Spleen (tissue), 11 donors: ENCODE measurements around the gene RPL38. TPM values are rescaled to one million over a fixed set of nuclear protein-coding genes. Genes with fewer than 3 reads are reported as not detected.
"Not testable (repeated sequence)": the region's sequence is repeated elsewhere in the genome, so short reads cannot be mapped to it uniquely, and the experiment has no call there.

ENCODE experiments used
- DNase-seq: peaks from one replicate; pipeline ENCODE4 v3.0.0-alpha.2; 2020
- H3K27ac ChIP-seq, 8 donors: fragments of 200-600 bp; sonication (generic) in 7 of 8; 1 replicate in 4 of 8; 2 replicates in 4 of 8; pipeline versions ENCODE4 v1.5.0 to v1.8.0; 2016 to 2021; ENCODE audit warnings: inconsistent platforms in 4 of 8, mild to moderate bottlenecking in 4 of 8, moderate library complexity in 1 of 8
- H3K27me3 ChIP-seq, 7 donors: fragments of 200-600 bp; sonication (generic) in 6 of 7; replicated peaks in 1 of 7; 1 replicate in 4 of 7; 2 replicates in 3 of 7; pipeline versions ENCODE4 v1.5.0 to v1.8.0; 2016 to 2021; ENCODE audit warnings: inconsistent platforms in 3 of 7, mild to moderate bottlenecking in 1 of 7
- H3K36me3 ChIP-seq, 6 donors: fragments of 200-600 bp; sonication (generic) in 5 of 6; 1 replicate in 4 of 6; 2 replicates in 2 of 6; pipeline versions ENCODE4 v1.5.0 to v1.8.0; 2016 to 2021; ENCODE audit warnings: inconsistent platforms in 2 of 6
- H3K4me1 ChIP-seq, 6 donors: fragments of 200-600 bp; sonication (generic) in 5 of 6; 1 replicate in 3 of 6; 2 replicates in 3 of 6; pipeline versions ENCODE4 v1.5.0 to v1.8.0; 2016 to 2021; ENCODE audit warnings: inconsistent platforms in 3 of 6
- H3K4me3 ChIP-seq, 8 donors: fragments of 200-600 bp; sonication (generic) in 7 of 8; 1 replicate in 4 of 8; 2 replicates in 4 of 8; pipeline versions ENCODE4 v1.5.0 to v1.8.0; 2016 to 2021; ENCODE audit warnings: inconsistent platforms in 4 of 8, mild to moderate bottlenecking in 4 of 8, moderate library complexity in 2 of 8
- H3K9me3 ChIP-seq, 8 donors: fragments of 200-600 bp; sonication (generic) in 7 of 8; 1 replicate in 4 of 8; 2 replicates in 4 of 8; pipeline versions ENCODE4 v1.5.0 to v1.8.0; 2016 to 2021; ENCODE audit warnings: inconsistent platforms in 4 of 8
- CTCF ChIP-seq, 11 experiments: fragments of 200-600 bp in 7 of 11; fragments of 450-650 bp in 4 of 11; sonication (generic) in 4 of 11; IDR thresholded peaks in 8 of 11; conservative IDR thresholded peaks in 3 of 11; 1 replicate in 7 of 11; 2 replicates in 4 of 11; pipeline versions ENCODE4 v1.4.0 to v1.8.0; 2016 to 2021; ENCODE audit warnings: antibody characterized with exemption in 11 of 11, inconsistent platforms in 4 of 11, mild to moderate bottlenecking in 1 of 11
- POLR2A ChIP-seq, 3 donors: fragments of 450-650 bp; IDR thresholded peaks; one replicate each; pipeline ENCODE4 v1.5.1; 2017; ENCODE audit warnings: antibody characterized with exemption in 3 of 3, mild to moderate bottlenecking in 1 of 3
- POLR2AphosphoS5 ChIP-seq, 3 donors: sonication (generic); formaldehyde crosslinking; IDR thresholded peaks; one replicate each; pipeline ENCODE4 v1.5.1; 2017; ENCODE audit warnings: antibody characterized with exemption in 3 of 3
- WGBS, 5 donors: extraction: QIAGEN DNeasy Blood & Tissue Kit in 3 of 5; methylation state at CpG; one replicate each; pipeline versions ENCODE4 v1.1.5 to v1.1.7; 2013 to 2018; 5-methylcytosine and 5-hydroxymethylcytosine counted together
- intact Hi-C: fragments of 100-400 bp; cut with DNase I; formaldehyde crosslinking; loops from one replicate; pipeline ENCODE4 v1.15.0; 2023; ENCODE audit warnings: low total_unique reads
- polyA plus RNA-seq, 3 donors: library from polyadenylated mRNA; stranded (reverse); fragments of 200-250 nt; gene quantifications; one replicate each; pipeline ENCODE4 v1.2.1, GENCODE V29; 2013
- total RNA-seq, 7 donors: library from RNA; depleted of rRNA in 3 of 7; stranded (reverse); fragments of >200 nt in 3 of 7; fragmentation: NEBNext Ultra II Directional in 4 of 7; extraction: Animal tissue kit (Norgen Biotek cat#: 25700) in 4 of 7; gene quantifications; one replicate each; pipeline versions ENCODE4 v1.1.0 to v1.2.1, GENCODE V29; 2016 to 2021
- donor health status: healthy with polysubstance abuse.
- donor health status: DM: no; HTN: no; CAD: no; lungs with moderate emphysema.
- donor health status: DM: no; HTN: no; CAD: no.
- donor health status: Bipolar disorder and iron deficiency.
- donor health status: healthy.
- donor health status: DM: no; HTN: no; CAD: no.
- donor health status: DM: yes; HTN: yes; CAD: no.

Gene RPL38
- total and polyA plus RNA-seq, 10 donors, result 311 to 3,463 (median 896) TPM

GRCh38 chr17:74187761-74188160, 15.7 kb upstream of the RPL38 start:
- DNase-seq, result peak; percentile 6
- WGBS, 5 donors, result 71 to 81% (median 76%) methylated on average over 11 of the region's 11 CpGs

GRCh38 chr17:74188687-74189086, 14.8 kb upstream of the RPL38 start:
- DNase-seq, H3K27ac ChIP-seq, H3K36me3 ChIP-seq, H3K4me3 ChIP-seq, H3K9me3 ChIP-seq, intact Hi-C loops: not testable (repeated sequence)
- WGBS, 5 donors, result 89 to 96% (median 90%) methylated on average over 4 of the region's 4 CpGs
- Histone ChIP-seq H3K4me1 (peaks cover 0 to 10% (median 0%) of the 10 kb centered on the region in 6 donors), H3K27me3 (peaks cover 0 to 31% (median 7%) of the 10 kb centered on the region in 7 donors)

More at GRCh38 chr17:74187761-74188160, 15.7 kb upstream of the RPL38 start:
- peaks cover 0 to 5% (median 0%) of the 10 kb centered on the region in 8 donors for H3K9me3 ChIP-seq
- H3K36me3 ChIP-seq, result no peaks in the 10 kb centered on the region
- H3K4me1 ChIP-seq, result peaks cover 0 to 3% (median 0%) of the 10 kb centered on the region in 6 donors
- intact Hi-C loops, result no loop called here
- TF ChIP-seq POLR2A (IDR thresholded peaks at IDR 0.05), result no peak
- TF ChIP-seq CTCF (IDR thresholded peaks at IDR 0.05 in 8 of 11, conservative IDR thresholded peaks at IDR 0.05 in 3 of 11), result no peak
- TF ChIP-seq POLR2AphosphoS5 (IDR thresholded peaks at IDR 0.05), result no peak
- peaks cover 0 to 28% (median 0%) of the 10 kb centered on the region in 7 donors for H3K27me3 ChIP-seq
- no peak overlapping the region for H3K27ac ChIP-seq
- no peak overlapping the region for H3K4me3 ChIP-seq

GRCh38 chr17:74190154-74190553, 13.3 kb upstream of the RPL38 start:
- WGBS, 5 donors, result 39 to 52% (median 47%) methylated on average over 2 of the region's 2 CpGs
- H3K27ac ChIP-seq, result no peak overlapping the region
- peaks cover 0 to 5% (median 0%) of the 10 kb centered on the region in 8 donors for H3K9me3 ChIP-seq
- TF ChIP-seq POLR2A (IDR thresholded peaks at IDR 0.05) (no peak), POLR2AphosphoS5 (IDR thresholded peaks at IDR 0.05) (no peak), CTCF (IDR thresholded peaks at IDR 0.05 in 8 of 11, conservative IDR thresholded peaks at IDR 0.05 in 3 of 11) (no peak)
- H3K4me1 ChIP-seq, result peaks cover 0 to 10% (median 0%) of the 10 kb centered on the region in 6 donors
- intact Hi-C loops, result no loop called here
- DNase-seq, result no peak
- no peaks in the 10 kb centered on the region for H3K36me3 ChIP-seq
- H3K4me3 ChIP-seq, result no peak overlapping the region
- peaks cover 0 to 42% (median 9%) of the 10 kb centered on the region in 7 donors for H3K27me3 ChIP-seq

- intact Hi-C loops, result no loop called here
- H3K27ac ChIP-seq, result no peak overlapping the region
- H3K4me3 ChIP-seq, result no peak overlapping the region
- peaks cover 0 to 43% (median 15%) of the 10 kb centered on the region in 7 donors for H3K27me3 ChIP-seq
- peaks cover 0 to 10% (median 0%) of the 10 kb centered on the region in 6 donors for H3K4me1 ChIP-seq
- TF ChIP-seq POLR2AphosphoS5 (IDR thresholded peaks at IDR 0.05), result no peak
- TF ChIP-seq POLR2A (IDR thresholded peaks at IDR 0.05), result no peak
- TF ChIP-seq CTCF (IDR thresholded peaks at IDR 0.05 in 8 of 11, conservative IDR thresholded peaks at IDR 0.05 in 3 of 11), result no peak
- WGBS, 5 donors, result 50 to 69% (median 68%) methylated on average over 6 of the region's 6 CpGs
- DNase-seq, result peak; percentile 61
- H3K36me3 ChIP-seq, result no peaks in the 10 kb centered on the region
- peaks cover 0 to 5% (median 0%) of the 10 kb centered on the region in 8 donors for H3K9me3 ChIP-seq
Observed at GRCh38 chr17:74190807-74191406, 12.6 kb upstream of the RPL38 start.
